SK-N-SH (cell line): ENCODE data around the gene ARPC4. TPM values are rescaled to one million over a fixed set of nuclear protein-coding genes. Genes with fewer than 3 reads are reported as not detected.

ENCODE experiments used
- CTCF ChIA-PET: fragments of 300-600, 350-600 bp; formaldehyde crosslinking; extraction: SDS; loops from one replicate; lab custom pipeline; 2021; lab: Yijun Ruan, JAX
- POLR2A ChIA-PET: fragments of 350-600 bp; sonication (Branson Sonifier 250); formaldehyde crosslinking; extraction: SDS; loops from one replicate; lab custom pipeline; 2020; ENCODE audit warnings: antibody characterized with exemption, inconsistent platforms; lab: Yijun Ruan, JAX
- DNase-seq: peaks from one replicate; pipeline ENCODE4 v3.0.0; 2012
- H2AFZ ChIP-seq: fragments of 200-600 bp; sonication (generic); 2 replicates; pipeline ENCODE4 v1.8.1; 2016; ENCODE audit warnings: antibody characterized with exemption, mild to moderate bottlenecking, low read depth
- H3F3A ChIP-seq: fragments of 200-600 bp; sonication (generic); replicated peaks from 2 replicates; pipeline ENCODE3; 2016; ENCODE audit warnings: antibody characterized with exemption, mild to moderate bottlenecking; ENCODE audit not compliant: insufficient read depth
- H3K27ac ChIP-seq, 2 experiments: fragments of 200-500 bp in 1 of 2; fragments of 200-600 bp in 1 of 2; sonication (Bioruptor generic) in 1 of 2; sonication (generic), shearing (Covaris generic) in 1 of 2; 2 replicates each; pipeline versions ENCODE4 v1.5.1 to v1.6.1; 2014 to 2016; ENCODE audit warnings: low read depth in 2 of 2, inconsistent platforms in 1 of 2, low read length in 1 of 2, mild to moderate bottlenecking in 1 of 2, mixed read lengths in 1 of 2
- H3K27me3 ChIP-seq: fragments of 200-600 bp; sonication (generic), shearing (Covaris generic); 2 replicates; pipeline ENCODE4 v1.6.1; 2016; ENCODE audit warnings: mixed run types; ENCODE audit not compliant: insufficient read depth
- H3K36me3 ChIP-seq, 2 experiments: fragments of 200-500 bp in 1 of 2; fragments of 200-600 bp in 1 of 2; sonication (Bioruptor generic) in 1 of 2; sonication (generic) in 1 of 2; replicated peaks in 1 of 2; 2 replicates each; pipeline versions ENCODE3 to v1.5.1; 2014 to 2016; ENCODE audit warnings: low read length in 1 of 2, mild to moderate bottlenecking in 1 of 2; ENCODE audit not compliant: insufficient read depth in 2 of 2, control insufficient read depth in 1 of 2
- H3K4me1 ChIP-seq, 2 experiments: fragments of 200-500 bp in 1 of 2; fragments of 200-600 bp in 1 of 2; sonication (Bioruptor generic) in 1 of 2; sonication (generic), shearing (Covaris generic) in 1 of 2; 2 replicates each; pipeline versions ENCODE4 v1.5.1 to v1.6.1; 2014 to 2016; ENCODE audit warnings: low read depth in 1 of 2, low read length in 1 of 2, mixed run types in 1 of 2; ENCODE audit not compliant: insufficient read depth in 2 of 2, control insufficient read depth in 1 of 2
- H3K4me2 ChIP-seq: fragments of 200-600 bp; sonication (generic), shearing (Covaris generic); 2 replicates; pipeline ENCODE4 v1.6.1; 2017; ENCODE audit warnings: mixed run types
- H3K4me3 ChIP-seq, 2 experiments: fragments of 200-500 bp in 1 of 2; fragments of 200-600 bp in 1 of 2; sonication (Bioruptor generic) in 1 of 2; sonication (generic), shearing (Covaris generic) in 1 of 2; 2 replicates each; pipeline versions ENCODE4 v1.5.1 to v1.8.1; 2014 to 2016; ENCODE audit warnings: low read depth in 2 of 2, inconsistent platforms in 1 of 2, low read length in 1 of 2, mild to moderate bottlenecking in 1 of 2, mixed read lengths in 1 of 2, moderate library complexity in 1 of 2
- H3K79me2 ChIP-seq: fragments of 200-600 bp; sonication (generic); 2 replicates; pipeline ENCODE4 v1.8.1; 2017; ENCODE audit warnings: mild to moderate bottlenecking; ENCODE audit not compliant: insufficient read depth
- H3K9ac ChIP-seq: fragments of 200-600 bp; sonication (generic); 2 replicates; pipeline ENCODE4 v1.6.1; 2017; ENCODE audit warnings: mixed run types
- H3K9me2 ChIP-seq: fragments of 200-600 bp; sonication (generic); 2 replicates; pipeline ENCODE4 v1.6.1; 2017; ENCODE audit warnings: mixed run types
- H3K9me3 ChIP-seq: fragments of 200-600 bp; sonication (generic); 2 replicates; pipeline ENCODE4 v1.6.1; 2017; ENCODE audit warnings: mixed run types, mild to moderate bottlenecking, moderate library complexity
- H4K20me1 ChIP-seq: fragments of 200-600 bp; sonication (generic); 2 replicates; pipeline ENCODE4 v1.6.1; 2017; ENCODE audit warnings: mild to moderate bottlenecking, mixed run types; ENCODE audit not compliant: insufficient read depth
- CHD2 ChIP-seq: fragments of 150-350 bp; IDR thresholded peaks from 2 replicates; pipeline ENCODE4 v1.6.1; 2018; ENCODE audit warnings: low read length; ENCODE audit not compliant: partially characterized antibody
- ELF1 ChIP-seq: IDR thresholded peaks from 2 replicates; pipeline ENCODE4 v1.4.0; 2012
- EZH2phosphoT487 ChIP-seq: fragments of 200-600 bp; sonication (generic); IDR thresholded peaks from 2 replicates; pipeline ENCODE4 v1.6.1; 2017; ENCODE audit warnings: low read depth, mixed run types, mild to moderate bottlenecking, antibody characterized with exemption, moderate library complexity, borderline replicate concordance
- FOSL2 ChIP-seq: IDR thresholded peaks from 2 replicates; pipeline ENCODE4 v1.4.0; 2012; ENCODE audit warnings: low read depth, mild to moderate bottlenecking, moderate library complexity, borderline replicate concordance
- FOXM1 ChIP-seq: IDR thresholded peaks from 2 replicates; pipeline ENCODE4 v1.4.0; 2012; ENCODE audit warnings: low read depth, mild to moderate bottlenecking
- GABPA ChIP-seq: IDR thresholded peaks from 2 replicates; pipeline ENCODE4 v1.4.0; 2012; ENCODE audit warnings: low read depth, mild to moderate bottlenecking
- GATA2 ChIP-seq: sonication (generic); formaldehyde crosslinking; IDR thresholded peaks from 2 replicates; pipeline ENCODE4 v1.5.0; 2020; ENCODE audit warnings: mild to moderate bottlenecking, missing genetic modification reagents
- JUND ChIP-seq: IDR thresholded peaks from 2 replicates; pipeline ENCODE4 v1.4.0; 2012
- MEF2A ChIP-seq: IDR thresholded peaks from 2 replicates; pipeline ENCODE4 v1.4.0; 2012; ENCODE audit warnings: low read depth, borderline replicate concordance
- MXI1 ChIP-seq: IDR thresholded peaks from 2 replicates; pipeline ENCODE4 v1.6.1; 2012; ENCODE audit warnings: mild to moderate bottlenecking, low read depth, low read length, improper control_type of control experiment
- POLR2AphosphoS5 ChIP-seq: IDR thresholded peaks from 2 replicates; pipeline ENCODE4 v1.6.1; 2012; ENCODE audit warnings: low read depth, low read length
- RAD21 ChIP-seq: IDR thresholded peaks from 2 replicates; pipeline ENCODE4 v1.6.1; 2012; ENCODE audit warnings: mild to moderate bottlenecking, low read length
- RXRA ChIP-seq: IDR thresholded peaks from 2 replicates; pipeline ENCODE4 v1.4.0; 2012; ENCODE audit warnings: low read depth, mild to moderate bottlenecking, borderline replicate concordance
- SIN3A ChIP-seq: IDR thresholded peaks from 2 replicates; pipeline ENCODE4 v1.6.1; 2012; ENCODE audit warnings: low read depth, mild to moderate bottlenecking, low read length, moderate library complexity, borderline replicate concordance
- SMC3 ChIP-seq: IDR thresholded peaks from 2 replicates; pipeline ENCODE4 v1.6.1; 2012; ENCODE audit warnings: low read depth, low read length, improper control_type of control experiment
- USF2 ChIP-seq: fragments of 150-350 bp; IDR thresholded peaks from 2 replicates; pipeline ENCODE4 v1.6.1; 2017; ENCODE audit warnings: antibody characterized with exemption, low read length, low read depth, borderline replicate concordance
- whole genome bisulfite sequencing: methylation state at CpG from one replicate; pipeline ENCODE4 v1.1.6; 2017; ENCODE audit warnings: low lambda C conversion rate; 5-methylcytosine and 5-hydroxymethylcytosine counted together
- polyA plus RNA-seq, 3 experiments: library from polyadenylated mRNA; depleted of rRNA; stranded (reverse); fragments of >200 nt; gene quantifications; 2 replicates each; pipeline ENCODE4 v1.2.3, GENCODE V29; 2012
- TF ChIP-seq, protein P1 (sequence below): IDR thresholded peaks from 2 replicates; pipeline ENCODE4; 2012

ARPC4 gene
- polyA plus RNA-seq, 1 of the 3 experiments (the other 2 are of a cell fraction): 233 TPM

- CTCF ChIA-PET: interaction anchor here (1.1 to 1.4 kb wide), 3 partner anchors 10 to 120 kb away, joined by 3 read pairs; no protein-coding TSS in a partner anchor
- POLR2A ChIA-PET: interaction anchor here (0.7 kb wide), 1 partner anchor 18 kb away, joined by 3 read pairs; the partner anchor contains the start of gene ARPC4
- peaks cover 15 to 27% of the 10 kb centered on the region in 2 experiments for H3K36me3 ChIP-seq
Measured at GRCh38 chr3:9810433-9810770, 17.5 kb downstream of the ARPC4 start.

GRCh38 chr3:9810846-9811245 is 18.0 kb downstream of the ARPC4 start:
- Histone ChIP-seq H3F3A (peaks cover 30% of the 10 kb centered on the region), H3K27ac (no peak overlapping the region; a peak in 1 of 4 replicates), H3K36me3 (peaks cover 13 to 23% of the 10 kb centered on the region in 2 experiments), H3K9me2 (no peaks in the 10 kb centered on the region), H3K4me3 (peak overlapping the region in 1 of 2 experiments; percentile 61; a peak in 1 of 4 replicates), H4K20me1 (no peaks in the 10 kb centered on the region), H3K4me1 (peaks cover 3 to 20% of the 10 kb centered on the region in 2 experiments; a peak in 1 of 4 replicates), H2AFZ (no peak overlapping the region), H3K79me2 (no peaks in the 10 kb centered on the region), H3K9ac (no peak overlapping the region), H3K27me3 (no peaks in the 10 kb centered on the region), H3K9me3 (no peaks in the 10 kb centered on the region), H3K4me2 (peak overlapping the region; percentile 86; the same call in 1 of the 2 replicates)
- POLR2A ChIA-PET: interaction anchor here (0.7 kb wide), 1 partner anchor 18 kb away, joined by 3 read pairs; the partner anchor contains the start of gene ARPC4
- no peak for TF ChIP-seq RXRA
- TF ChIP-seq SIN3A: no peak
- no peak for TF ChIP-seq JUND
- TF ChIP-seq MEF2A: no peak
- TF ChIP-seq RAD21: no peak
- TF ChIP-seq GATA2 (CRISPR knock-in tag): no peak
- TF ChIP-seq FOXM1: no peak
- TF ChIP-seq EZH2phosphoT487: no peak
- TF ChIP-seq POLR2AphosphoS5: no peak
- TF ChIP-seq SMC3: no peak
- no peak for TF ChIP-seq USF2
- no peak for TF ChIP-seq ELF1
- TF ChIP-seq CHD2: no peak
- TF ChIP-seq MXI1: no peak
- no peak for TF ChIP-seq GABPA
- no peak for TF ChIP-seq FOSL2
- no peak for DNase-seq
- CTCF ChIA-PET: interaction anchor here (1.2 kb wide), 1 partner anchor 9 kb away, joined by 3 read pairs; no protein-coding TSS in a partner anchor
- 90% methylated on average over 10 of the region's 10 CpGs for WGBS

More at GRCh38 chr3:9810433-9810770, 17.5 kb downstream of the ARPC4 start:
- Histone ChIP-seq H4K20me1 (no peaks in the 10 kb centered on the region), H3K4me2 (peak overlapping the region; percentile 86), H3K79me2 (no peaks in the 10 kb centered on the region), H3K27ac (peak overlapping the region; percentile 76 to 85; a peak in 3 of 4 replicates)
- 44% methylated on average over 18 of the region's 18 CpGs for WGBS
- no peak for DNase-seq
- TF ChIP-seq, protein P1, sequence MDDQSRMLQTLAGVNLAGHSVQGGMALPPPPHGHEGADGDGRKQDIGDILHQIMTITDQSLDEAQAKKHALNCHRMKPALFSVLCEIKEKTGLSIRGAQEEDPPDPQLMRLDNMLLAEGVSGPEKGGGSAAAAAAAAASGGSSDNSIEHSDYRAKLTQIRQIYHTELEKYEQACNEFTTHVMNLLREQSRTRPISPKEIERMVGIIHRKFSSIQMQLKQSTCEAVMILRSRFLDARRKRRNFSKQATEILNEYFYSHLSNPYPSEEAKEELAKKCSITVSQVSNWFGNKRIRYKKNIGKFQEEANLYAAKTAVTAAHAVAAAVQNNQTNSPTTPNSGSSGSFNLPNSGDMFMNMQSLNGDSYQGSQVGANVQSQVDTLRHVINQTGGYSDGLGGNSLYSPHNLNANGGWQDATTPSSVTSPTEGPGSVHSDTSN: no peak
- TF ChIP-seq, all 33 proteins: peak for 0
- Histone ChIP-seq H3K9ac (peak overlapping the region; percentile 78), H3K4me1 (peaks cover 3 to 20% of the 10 kb centered on the region in 2 experiments; a peak in 1 of 4 replicates), H3K4me3 (peak overlapping the region; percentile 55 to 61), H3K9me3 (no peaks in the 10 kb centered on the region), H2AFZ (0 out of 2 replicates have a peak overlapping the region, but pooled peaks have one; percentile 83), H3F3A (peaks cover 33% of the 10 kb centered on the region), H3K9me2 (no peaks in the 10 kb centered on the region), H3K27me3 (no peaks in the 10 kb centered on the region)
